Measurements from ENCODE around the gene CRYBG1.

The CRYBG1 gene, protein sequence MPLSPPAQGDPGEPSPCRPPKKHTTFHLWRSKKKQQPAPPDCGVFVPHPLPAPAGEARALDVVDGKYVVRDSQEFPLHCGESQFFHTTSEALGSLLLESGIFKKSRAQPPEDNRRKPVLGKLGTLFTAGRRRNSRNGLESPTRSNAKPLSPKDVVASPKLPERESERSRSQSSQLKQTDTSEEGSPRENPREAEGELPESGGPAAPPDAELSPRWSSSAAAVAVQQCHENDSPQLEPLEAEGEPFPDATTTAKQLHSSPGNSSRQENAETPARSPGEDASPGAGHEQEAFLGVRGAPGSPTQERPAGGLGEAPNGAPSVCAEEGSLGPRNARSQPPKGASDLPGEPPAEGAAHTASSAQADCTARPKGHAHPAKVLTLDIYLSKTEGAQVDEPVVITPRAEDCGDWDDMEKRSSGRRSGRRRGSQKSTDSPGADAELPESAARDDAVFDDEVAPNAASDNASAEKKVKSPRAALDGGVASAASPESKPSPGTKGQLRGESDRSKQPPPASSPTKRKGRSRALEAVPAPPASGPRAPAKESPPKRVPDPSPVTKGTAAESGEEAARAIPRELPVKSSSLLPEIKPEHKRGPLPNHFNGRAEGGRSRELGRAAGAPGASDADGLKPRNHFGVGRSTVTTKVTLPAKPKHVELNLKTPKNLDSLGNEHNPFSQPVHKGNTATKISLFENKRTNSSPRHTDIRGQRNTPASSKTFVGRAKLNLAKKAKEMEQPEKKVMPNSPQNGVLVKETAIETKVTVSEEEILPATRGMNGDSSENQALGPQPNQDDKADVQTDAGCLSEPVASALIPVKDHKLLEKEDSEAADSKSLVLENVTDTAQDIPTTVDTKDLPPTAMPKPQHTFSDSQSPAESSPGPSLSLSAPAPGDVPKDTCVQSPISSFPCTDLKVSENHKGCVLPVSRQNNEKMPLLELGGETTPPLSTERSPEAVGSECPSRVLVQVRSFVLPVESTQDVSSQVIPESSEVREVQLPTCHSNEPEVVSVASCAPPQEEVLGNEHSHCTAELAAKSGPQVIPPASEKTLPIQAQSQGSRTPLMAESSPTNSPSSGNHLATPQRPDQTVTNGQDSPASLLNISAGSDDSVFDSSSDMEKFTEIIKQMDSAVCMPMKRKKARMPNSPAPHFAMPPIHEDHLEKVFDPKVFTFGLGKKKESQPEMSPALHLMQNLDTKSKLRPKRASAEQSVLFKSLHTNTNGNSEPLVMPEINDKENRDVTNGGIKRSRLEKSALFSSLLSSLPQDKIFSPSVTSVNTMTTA (N-terminal part only)

DNA sequence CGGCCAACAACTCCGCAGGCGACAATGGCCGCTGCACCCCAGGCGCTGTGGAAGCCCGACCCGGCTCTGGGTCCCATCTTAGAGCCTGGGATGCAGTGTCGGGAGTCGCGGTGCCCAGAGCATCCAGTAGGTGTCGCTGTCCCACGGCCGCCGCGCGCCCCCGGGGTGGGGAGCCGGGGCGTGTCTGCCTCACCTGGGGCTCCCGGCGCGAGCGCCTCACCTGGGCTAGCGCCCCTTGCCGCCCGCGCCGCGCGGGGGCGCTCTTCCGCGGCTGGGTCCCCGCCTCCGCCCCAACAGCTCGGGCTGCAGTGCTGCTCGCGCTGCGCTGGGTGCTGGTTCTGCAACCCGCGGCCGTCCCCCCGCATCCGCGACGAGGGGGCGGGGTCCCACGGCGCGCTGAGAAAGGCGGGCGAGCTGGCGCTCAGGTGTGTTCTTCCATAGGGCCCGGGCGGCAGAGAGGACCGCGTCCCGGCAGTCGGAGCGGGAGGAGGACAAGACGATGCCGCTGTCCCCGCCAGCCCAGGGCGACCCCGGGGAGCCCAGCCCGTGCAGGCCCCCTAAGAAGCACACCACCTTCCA, at the start of gene CRYBG1:
CRYBG1 (plus strand) TSS at position 308 of the 579 bp plus-strand sequence; CDS start at position 500, 192 bp downstream.
- peak; percentile 58 to 69 for DNase-seq

DNA sequence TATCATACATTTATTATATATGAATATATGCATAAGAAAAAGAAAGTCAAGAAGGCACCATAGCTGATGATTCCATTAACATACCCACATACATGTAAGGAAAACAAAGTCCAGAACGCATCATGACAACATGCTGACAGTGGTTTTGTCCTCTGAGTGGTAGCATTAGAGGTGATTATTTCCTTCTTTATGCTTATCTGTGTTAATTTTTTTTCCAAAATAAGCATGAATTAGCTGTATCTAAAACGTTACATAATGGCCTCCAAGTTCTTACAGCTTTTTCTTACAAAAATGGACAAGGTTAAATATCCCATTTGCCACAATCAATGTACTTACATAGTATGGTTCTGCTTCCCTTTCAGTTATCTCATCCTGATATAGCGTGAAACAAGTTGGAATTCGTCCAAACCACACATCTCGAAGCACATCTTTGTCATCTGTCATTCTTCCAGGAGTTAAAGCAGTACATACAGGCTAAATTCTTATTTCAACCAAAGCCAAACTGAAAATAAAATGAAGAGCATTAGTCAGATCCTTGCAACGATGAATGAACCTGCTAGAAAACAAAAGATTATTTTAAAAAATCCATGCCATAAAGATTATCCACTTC, 44.6 kb upstream of the CRYBG1 start:
- DNase-seq, result no peak

DNA sequence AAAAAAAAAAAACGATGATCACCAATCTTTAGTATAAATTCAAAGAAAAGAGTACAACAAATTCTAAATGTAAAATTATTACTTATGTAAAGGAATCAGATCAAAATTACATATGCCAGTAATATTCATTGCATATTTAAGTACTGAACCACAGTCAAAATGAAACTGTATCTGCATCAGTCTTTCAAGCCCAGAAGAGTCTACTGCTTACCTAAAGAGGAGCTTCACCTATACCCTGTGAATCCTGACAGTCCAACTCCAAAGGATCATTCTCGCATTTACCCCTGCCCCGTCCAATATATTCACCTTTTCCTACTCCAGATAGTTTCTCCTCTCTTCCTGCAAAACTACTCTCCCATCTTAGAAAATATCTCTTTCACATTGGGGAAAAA, 44.1 kb upstream of the CRYBG1 start:
- no peak for DNase-seq

DNA sequence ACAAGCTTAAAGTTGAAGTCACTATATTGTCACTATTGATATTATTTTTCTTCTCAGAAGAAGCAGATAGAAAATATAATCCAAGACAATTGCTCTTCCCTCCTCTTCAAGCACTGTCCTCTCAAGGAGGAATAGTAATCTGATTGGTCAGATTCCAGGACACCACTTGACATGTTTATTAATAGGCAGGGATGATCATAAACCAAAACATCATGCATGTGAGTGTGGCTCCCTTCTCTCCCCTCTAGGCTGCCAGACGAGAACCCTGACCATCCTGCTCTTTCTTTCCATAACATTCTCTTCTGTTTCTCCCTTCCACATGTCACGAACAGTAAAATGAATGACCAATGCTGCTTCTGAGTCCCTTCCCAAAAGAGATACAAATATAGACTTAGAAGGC, 42.5 kb upstream of the CRYBG1 start:
- DNase-seq, result no peak

DNA sequence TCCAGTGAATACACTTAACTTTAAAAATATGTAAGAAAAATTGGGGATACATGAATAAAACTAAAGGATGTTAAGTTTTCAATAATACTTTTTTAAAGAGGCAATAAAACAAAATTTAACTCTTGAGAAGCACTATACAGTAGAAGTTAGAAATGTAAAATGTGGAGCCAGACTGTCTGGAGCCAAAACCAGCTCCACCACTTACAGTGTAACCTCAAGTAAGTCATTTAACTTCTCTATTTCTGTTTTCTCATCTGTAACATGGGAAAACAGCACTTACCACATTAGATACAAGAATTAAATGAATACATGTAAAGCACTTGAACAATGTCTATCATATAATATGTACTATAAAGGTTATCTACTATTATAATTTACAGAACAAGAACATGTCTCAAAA, 41.7 kb upstream of the CRYBG1 start:
- DNase-seq, result no peak

DNA sequence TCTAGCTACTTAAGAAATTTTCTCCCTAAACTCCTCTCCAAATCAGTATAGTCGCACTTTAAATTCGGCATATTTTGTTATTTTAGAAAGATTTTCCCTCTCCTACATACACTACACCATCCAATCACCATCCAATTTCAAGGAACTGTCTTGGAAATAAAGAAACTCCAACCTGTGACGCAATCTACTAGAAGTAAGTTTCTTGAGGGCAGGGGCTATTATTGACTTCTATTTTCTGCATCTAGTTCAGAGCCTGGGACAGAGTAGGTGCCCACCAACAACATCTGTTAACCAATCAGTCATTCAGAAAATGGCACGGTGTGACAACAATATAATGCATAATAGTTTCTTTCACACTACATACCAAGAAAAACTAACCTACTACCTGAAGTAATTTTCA, 38.6 kb upstream of the CRYBG1 start:
- DNase-seq, result no peak

DNA sequence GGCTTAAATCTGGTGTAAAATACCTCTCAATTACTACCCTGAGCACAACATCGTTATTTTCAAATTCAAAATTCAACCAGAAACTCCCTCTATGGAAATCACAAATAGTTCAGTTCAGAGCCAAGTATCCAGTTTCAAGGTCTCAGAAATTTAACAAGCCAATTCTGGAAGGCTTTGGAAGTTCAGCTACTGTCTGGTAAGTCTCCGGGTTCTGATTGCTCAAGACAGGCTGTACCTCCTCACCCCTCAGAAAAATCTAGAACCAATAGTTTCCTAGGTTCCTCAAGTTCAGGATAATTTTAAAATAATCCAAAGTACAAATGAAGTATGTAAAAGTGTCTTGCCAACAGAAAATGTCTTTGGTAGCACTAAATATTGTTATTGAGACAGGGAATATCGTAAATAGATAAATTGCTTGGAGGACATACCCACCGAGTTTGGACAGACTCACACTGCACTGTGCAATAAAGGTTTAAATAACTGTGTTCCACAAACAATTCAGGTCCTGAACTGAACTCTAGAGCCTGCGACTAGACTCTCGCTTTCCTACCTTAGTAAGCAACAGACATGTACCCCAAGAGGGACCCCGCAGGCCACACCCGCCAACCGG, 35.7 kb upstream of the CRYBG1 start:
- DNase-seq, result no peak

DNA sequence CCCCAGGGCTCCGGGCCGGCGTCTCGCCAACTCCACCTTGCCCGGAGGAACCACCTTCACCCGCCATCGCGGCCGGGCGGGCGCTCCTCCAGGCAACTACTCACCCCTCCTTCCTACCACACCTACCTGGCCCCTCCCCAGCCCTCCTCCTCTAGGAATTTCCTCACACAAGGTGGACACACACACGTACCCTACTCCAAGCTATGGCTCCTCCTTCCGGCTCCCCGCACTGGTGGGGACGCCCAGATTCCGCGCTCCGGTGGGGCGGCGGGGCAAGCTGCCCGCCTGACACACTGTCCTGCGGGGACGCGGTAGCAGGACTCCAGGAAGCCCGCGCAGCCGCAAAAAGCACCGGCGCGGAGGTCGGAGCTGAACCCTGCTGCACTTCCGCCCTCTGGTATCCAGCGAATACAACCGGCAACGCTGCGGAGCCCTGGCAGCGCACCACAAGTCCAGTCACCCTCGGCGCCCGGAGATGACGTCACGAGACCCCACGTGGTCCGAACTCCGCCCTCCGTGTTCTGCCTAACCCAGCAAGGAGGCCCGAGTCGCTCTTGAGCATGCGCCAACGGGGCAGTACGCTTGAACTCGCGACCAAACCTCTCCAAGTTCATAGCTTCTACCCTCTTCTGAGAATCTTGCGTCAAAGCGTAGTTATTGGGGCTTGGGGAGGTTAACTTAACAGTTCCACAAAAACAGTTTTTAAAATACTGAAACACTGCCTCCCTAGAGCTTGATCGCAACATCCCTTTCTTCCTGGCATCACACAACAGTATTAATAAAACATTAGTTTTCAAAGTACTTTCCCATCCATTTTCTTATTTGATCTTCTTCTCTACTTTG, 35.0 kb upstream of the CRYBG1 start, which contains the start of gene ATG5:
ATG5 (minus strand) TSS at position 425 of the 843 bp plus-strand sequence. CDS start 9,552 bp downstream, outside the sequence.
- peak; percentile 99 to 100 for DNase-seq

DNA sequence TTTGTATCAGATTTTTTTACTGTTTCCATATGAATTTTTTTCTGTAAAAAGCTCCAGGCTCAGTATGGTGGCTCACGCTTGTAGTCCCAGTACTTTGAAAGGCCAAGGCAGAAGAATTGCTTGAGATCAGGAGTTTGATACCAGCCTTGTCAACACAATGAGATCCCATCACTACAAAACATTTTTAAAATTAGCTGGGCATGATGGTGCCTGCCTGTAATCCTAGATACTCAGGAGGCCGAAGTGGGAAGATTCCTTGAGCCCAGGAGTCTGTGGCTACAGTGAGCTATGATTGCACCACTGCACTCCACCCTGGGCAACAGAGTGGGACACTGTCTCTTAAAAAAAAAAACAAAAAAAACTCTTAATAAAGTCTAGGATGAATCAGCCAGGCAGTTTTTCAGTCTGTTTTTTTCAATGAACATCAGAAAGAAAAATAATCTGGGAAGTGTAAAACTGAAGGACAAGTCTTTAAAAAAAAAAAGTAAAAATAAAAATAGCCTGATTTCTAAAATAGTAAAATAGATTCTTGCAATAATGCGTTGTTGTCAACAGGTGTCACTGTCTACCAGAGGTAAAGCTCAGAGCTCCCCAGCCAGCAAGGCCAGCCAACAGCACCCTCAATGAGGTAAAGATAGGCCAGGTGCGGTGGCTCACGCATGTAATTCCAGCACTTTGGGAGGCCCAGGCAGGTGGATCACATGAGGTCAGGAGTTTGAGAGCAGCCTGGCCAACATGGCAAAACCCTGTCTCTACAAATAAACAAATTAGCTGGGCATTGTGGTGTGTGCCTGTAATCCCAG, 25.7 kb upstream of the CRYBG1 start:
- DNase-seq, result peak; percentile 48 to 56

DNA sequence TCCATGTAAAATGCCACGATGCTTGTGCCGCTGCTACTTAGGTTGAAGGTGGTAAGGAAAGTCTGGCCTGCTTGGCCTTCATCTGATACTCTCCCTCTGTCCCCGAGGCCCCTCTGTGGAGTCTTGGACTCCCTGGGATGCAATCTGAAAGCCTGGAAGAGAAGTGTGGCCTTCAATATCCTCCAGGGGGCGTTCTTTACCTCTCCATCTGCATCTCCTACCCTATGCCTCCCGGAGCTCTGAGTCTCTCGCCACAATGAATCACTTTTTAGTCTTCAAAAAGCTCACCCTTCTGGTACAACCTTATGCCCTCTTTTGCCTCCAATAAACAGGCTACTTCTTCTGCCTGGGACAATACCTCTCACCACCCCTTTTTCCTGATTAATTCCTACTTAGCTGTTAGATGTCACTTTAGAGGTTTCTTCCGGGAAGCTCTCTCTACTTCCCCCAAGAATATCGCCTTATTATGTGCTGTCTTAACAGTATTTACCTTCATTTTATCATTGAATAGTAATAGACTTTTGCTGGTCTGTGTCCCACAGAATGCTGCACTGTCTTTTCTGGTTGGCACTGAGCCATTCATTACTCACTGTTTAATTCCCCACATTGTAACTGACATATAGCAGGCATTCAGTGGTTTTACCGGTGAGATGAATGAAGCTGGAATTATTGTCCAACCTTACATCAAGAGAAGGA, 21.0 kb upstream of the CRYBG1 start:
- peak; percentile 45 to 50 for DNase-seq

DNA sequence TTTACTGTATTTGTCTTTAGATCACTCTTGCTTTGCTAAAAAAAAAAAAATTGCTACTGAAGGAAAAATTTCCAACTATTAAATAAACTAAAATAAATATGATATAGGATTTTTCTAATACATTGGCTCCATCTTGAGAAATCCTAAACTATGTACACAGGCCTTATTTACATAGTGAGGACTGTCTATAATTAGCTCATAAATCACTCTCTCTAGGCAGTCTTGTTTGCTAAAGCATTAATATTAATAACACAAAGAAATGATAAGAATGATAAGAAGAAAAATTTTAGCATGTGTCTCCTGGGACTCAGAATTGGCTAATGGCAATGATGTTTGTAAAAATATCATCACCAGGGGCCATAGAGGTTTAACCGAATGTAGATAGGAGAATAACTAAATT, 13.3 kb upstream of the CRYBG1 start:
- no peak for DNase-seq

DNA sequence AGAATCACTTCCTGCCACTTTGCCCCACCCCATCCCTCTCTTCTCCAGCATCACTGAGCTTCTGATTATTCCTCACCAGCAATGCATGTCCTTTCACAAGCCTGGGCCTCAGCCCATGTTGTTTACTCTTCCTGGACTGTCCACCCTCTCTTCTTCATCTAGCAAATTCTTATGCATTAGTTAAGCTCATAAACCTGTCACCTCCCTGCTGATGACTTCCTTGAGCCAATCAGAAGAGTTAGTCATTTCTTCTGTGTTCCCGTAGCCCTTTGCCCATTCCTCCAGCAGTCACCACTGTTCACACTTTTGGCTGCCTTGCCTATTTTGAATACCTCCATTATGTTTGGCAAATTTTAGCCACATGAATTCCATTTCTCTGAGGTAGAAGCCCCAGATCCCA, 4.1 kb upstream of the CRYBG1 start:
- DNase-seq, result no peak

DNA sequence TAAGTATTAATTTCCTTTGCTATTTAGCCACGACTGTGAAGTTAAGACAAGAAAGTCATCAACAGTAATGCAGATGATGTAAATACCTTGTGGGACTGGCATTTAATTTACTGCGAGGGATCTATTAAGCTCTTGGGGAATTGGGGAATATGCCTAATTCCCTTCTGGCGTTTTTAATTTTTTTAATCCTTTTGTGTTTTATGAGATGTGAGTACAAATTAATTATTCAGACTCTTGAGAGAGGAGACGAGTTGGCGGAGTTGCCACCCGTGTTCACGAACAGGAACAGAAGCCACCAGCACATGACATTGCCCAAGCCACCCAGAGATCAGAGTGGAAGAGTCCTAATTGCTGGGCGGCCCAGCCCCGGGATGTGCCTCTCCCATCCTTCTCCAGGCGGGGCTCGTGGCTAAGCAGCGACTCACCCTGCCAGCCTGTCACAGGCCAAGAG, 533 bp upstream of the CRYBG1 start:
- no peak for DNase-seq

DNA sequence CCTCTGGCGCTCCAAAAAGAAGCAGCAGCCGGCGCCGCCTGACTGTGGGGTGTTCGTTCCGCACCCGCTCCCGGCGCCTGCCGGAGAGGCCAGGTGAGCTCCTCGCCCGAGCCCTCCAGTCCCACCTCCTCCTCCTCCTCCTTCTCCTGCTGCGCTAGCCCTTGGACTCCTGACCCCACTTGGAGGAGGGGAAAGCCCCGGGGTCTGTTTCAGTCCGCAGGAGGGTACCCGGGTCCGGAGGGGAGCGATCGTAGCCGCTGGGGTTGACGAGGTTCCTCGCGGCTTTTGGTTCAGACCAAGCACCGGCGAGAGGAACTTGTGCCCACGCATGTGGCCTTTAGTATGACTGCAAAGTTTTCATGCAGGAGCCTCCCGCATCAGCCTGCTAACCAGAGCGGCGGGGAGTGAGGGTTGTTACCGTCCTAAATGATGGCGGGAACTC, 493 bp downstream of the CRYBG1 start:
- DNase-seq, result peak; percentile 7 to 16

DNA sequence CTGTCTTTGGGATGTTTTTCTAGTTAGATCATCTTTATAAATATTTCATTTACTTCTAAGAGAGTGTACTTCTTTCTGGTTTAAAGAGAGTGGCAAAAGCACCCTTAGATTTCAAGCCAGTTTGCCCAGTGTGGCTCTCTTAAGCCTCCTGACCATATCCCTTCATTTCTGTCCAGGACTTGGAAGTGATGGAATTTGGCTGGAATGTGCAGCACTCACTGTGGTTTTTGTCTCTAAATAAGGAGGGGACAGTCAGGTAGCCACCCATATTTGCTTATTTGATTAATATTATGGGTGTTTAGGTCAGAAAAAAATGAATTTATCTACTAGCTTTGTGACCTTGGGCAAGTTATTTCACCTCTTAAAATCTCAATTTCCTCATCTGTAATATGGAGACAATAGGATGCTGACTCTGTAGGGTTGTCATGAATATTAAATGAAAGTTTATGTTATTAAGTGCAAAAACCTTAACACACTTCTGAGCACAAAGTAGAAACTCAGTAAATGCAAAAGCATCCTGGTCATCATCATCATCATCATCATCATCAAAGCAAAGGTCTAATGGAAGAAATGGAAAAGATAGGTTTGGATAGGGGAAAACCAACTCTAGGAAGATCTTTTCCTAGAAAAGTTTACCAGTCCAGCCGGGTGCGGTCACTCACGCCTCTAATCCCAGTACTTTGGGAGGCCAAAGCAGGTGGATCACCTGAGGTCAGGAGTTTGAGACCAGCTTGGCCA, 3.1 kb downstream of the CRYBG1 start:
- DNase-seq, result no peak

DNA sequence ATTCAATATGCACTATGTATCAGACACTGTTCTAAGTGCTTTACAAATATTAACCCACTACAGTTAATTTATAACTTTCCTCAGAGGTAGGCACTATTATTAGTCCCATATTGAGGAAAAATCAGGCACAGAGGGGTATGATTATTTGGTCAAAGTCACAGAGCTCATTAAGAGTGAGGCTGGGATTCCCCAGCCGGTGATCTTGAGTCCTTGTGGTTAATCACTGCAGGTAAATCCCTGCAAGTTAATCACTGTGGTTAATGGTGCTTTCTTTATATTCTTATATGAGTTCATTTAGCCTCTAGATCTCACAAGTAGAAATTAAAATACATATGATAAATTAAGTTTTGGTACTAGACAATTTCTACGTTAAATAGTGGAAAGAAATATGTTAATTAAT, 9.2 kb downstream of the CRYBG1 start:
- DNase-seq, result no peak

DNA sequence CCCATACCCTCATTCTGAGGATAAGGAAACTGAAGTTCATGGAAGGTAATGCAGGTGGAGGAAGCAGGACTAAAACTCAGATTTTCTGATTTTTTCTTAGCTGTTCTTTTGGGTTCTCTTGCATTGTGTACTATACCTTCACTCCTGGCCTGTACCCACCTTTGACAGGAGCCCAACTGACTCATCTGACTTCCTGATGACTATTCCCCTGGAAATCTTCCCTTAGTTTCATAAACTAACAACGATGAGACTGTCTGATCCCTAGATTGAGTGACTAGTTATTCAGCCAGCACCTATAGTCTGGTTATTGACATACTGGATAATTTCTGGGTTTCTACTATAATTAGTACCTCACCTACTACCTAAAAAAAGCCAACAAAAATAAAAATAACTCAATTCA, 10.1 kb downstream of the CRYBG1 start:
- DNase-seq, result no peak

DNA sequence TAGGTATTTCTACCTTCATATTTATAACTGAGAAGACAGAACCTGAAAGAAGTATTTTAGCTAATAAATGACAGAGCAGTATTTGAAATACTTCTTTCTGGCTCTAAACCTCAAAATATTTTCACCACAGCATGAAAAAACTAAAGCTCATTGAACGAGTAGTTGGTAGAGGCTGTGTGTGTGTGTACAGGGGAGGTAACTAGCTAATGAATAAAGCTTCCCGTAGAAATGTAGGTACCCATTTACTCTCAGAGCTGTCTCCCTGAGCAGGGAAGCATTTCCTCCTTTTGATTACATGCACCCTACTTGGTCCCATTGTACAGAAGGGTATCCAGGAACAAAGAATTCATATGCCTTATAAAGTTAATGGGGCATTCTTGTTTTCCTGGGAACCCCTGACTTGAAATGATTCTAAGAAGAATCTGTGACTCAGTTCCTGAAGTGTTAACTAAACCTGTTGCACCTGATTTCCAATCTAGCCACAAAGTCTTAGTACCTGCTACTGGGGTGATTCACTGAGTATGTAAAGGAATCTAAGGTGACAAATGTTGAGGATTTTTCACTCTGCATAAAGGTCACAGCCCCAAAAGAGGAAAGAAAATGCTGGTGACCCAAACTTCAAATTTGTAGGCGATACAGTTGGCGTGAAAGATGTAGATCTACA, 12.5 kb downstream of the CRYBG1 start:
- DNase-seq, result no peak

All from activated CD4-positive, alpha-beta T cell treated with anti-CD3 and anti-CD28 coated beads for 4 hours (primary cell).